H1 (cell line): ENCODE measurements around the gene URM1. TPM values are rescaled to one million over a fixed set of nuclear protein-coding genes. Genes with fewer than 3 reads are reported as not detected.

ENCODE experiments used
- BCL11A ChIP-seq, 2 experiments: IDR thresholded peaks; one replicate each; pipeline ENCODE4 v1.6.1; 2011; ENCODE audit warnings: low read depth in 2 of 2, low read length in 2 of 2, mild to moderate bottlenecking in 2 of 2
- E2F6 ChIP-seq: IDR thresholded peaks from 2 replicates; pipeline ENCODE4 v1.6.1; 2012; ENCODE audit warnings: inconsistent platforms
- HDAC2 ChIP-seq, 2 experiments: fragments of 300-600 bp in 1 of 2; sonication (generic) in 1 of 2; IDR thresholded peaks; 2 replicates each; pipeline ENCODE4 v1.6.1; 2011 to 2012; ENCODE audit warnings: low read depth in 2 of 2, low read length in 2 of 2, mild to moderate bottlenecking in 2 of 2, moderate library complexity in 2 of 2, borderline replicate concordance in 1 of 2, inconsistent platforms in 1 of 2
- JUND ChIP-seq: IDR thresholded peaks from 2 replicates; pipeline ENCODE4 v1.6.1; 2011; ENCODE audit warnings: mild to moderate bottlenecking, improper control_type of control experiment, low read length
- RNF2 ChIP-seq: fragments of 200-900, 300-1000 bp; sonication (generic); IDR thresholded peaks from 2 replicates; pipeline ENCODE4 v1.7.1; 2016; ENCODE audit warnings: borderline replicate concordance, low read depth, mild to moderate bottlenecking, antibody characterized with exemption, low read length; ENCODE audit not compliant: poor library complexity, severe bottlenecking; ENCODE audit errors: missing control alignments
- SIN3A ChIP-seq, 2 experiments: IDR thresholded peaks in 1 of 2; conservative IDR thresholded peaks in 1 of 2; 2 replicates each; pipeline ENCODE4 v1.6.1; 2011 to 2012; ENCODE audit warnings: low read length in 2 of 2, improper control_type of control experiment in 1 of 2, low read depth in 1 of 2, mild to moderate bottlenecking in 1 of 2
- TEAD4 ChIP-seq: IDR thresholded peaks from 2 replicates; pipeline ENCODE4 v1.6.1; 2012; ENCODE audit warnings: low read depth, low read length, inconsistent platforms, mixed read lengths
- YY1 ChIP-seq: IDR thresholded peaks from 2 replicates; pipeline ENCODE4 v1.6.1; 2011; ENCODE audit warnings: low read depth, mild to moderate bottlenecking, low read length
- polyA plus RNA-seq, 7 experiments: library from polyadenylated mRNA; depleted of rRNA in 3 of 7; stranded (reverse) in 5 of 7; unstranded in 2 of 7; fragments of >200 nt in 5 of 7; fragments of 200-250 nt in 2 of 7; gene quantifications; 1 replicate in 5 of 7; 2 replicates in 1 of 7; 4 replicates in 1 of 7; pipeline versions ENCODE4 v1.2.1 to v1.2.3, GENCODE V29; 2011 to 2013; ENCODE audit warnings: missing spikeins in 2 of 7, mixed read lengths in 2 of 7
- total RNA-seq: library from RNA; stranded (reverse); fragmentation: NEBNext Ultra II Directional; extraction: Animal tissue kit (Norgen Biotek cat#: 25700); gene quantifications from 2 replicates; pipeline ENCODE4 v1.2.1, GENCODE V29; 2021

The URM1 gene
- total and polyA plus RNA-seq, 2 of the 8 experiments (the other 6 are each of a cell fraction or from before 2014, with no cell fraction given), result 58.3 to 62.3 TPM

- TF ChIP-seq SIN3A (conservative IDR thresholded peaks at IDR 0.05 in 1 of 2, IDR thresholded peaks at IDR 0.05 in 1 of 2; ENCODE audit: low read depth in 1 of 2, low read length in 2 of 2), result no peak
- no peak for TF ChIP-seq JUND
- TF ChIP-seq E2F6, result no peak
- no peak for TF ChIP-seq HDAC2 (IDR thresholded peaks at IDR 0.05; ENCODE audit: borderline replicate concordance in 1 of 2, low read depth in 2 of 2, low read length in 2 of 2)
- TF ChIP-seq BCL11A (IDR thresholded peaks at IDR 0.05; ENCODE audit: low read depth in 2 of 2, low read length in 2 of 2), result no peak
- no peak for TF ChIP-seq TEAD4
- no peak for TF ChIP-seq RNF2
- no peak for TF ChIP-seq YY1
Observed at GRCh38 chr9:128390813-128391711, 19.9 kb downstream of the URM1 start (continued).
